Esophagus squamous epithelium (tissue), 5 donors: Measurements from ENCODE around the gene GRIK3. TPM values are rescaled to one million over a fixed set of nuclear protein-coding genes. Genes with fewer than 3 reads are reported as not detected.

Source experiments
- DNase-seq: peaks from one replicate; lab custom pipeline; 2025; lab: John Stamatoyannopoulos, UW
- H3K27ac ChIP-seq, 4 donors: fragments of 200-600 bp; sonication (generic); one replicate each; pipeline ENCODE4 v1.5.1; 2016 to 2019; ENCODE audit warnings: mild to moderate bottlenecking in 1 of 4
- H3K27me3 ChIP-seq, 4 donors: fragments of 200-600 bp; sonication (generic); 1 replicate in 3 of 4; 2 replicates in 1 of 4; pipeline versions ENCODE4 v1.5.1 to v1.6.0; 2017 to 2021; ENCODE audit warnings: antibody characterized with exemption in 1 of 4
- H3K36me3 ChIP-seq, 3 donors: fragments of 200-600 bp; sonication (generic); one replicate each; pipeline ENCODE4 v1.5.1; 2016 to 2019
- H3K4me1 ChIP-seq, 3 donors: fragments of 200-600 bp; sonication (generic); one replicate each; pipeline ENCODE4 v1.5.1; 2017 to 2019
- H3K4me3 ChIP-seq, 4 donors: fragments of 200-600 bp; sonication (generic); 1 replicate in 3 of 4; 2 replicates in 1 of 4; pipeline ENCODE4 v1.5.1; 2016 to 2019; ENCODE audit warnings: mild to moderate bottlenecking in 2 of 4, moderate library complexity in 1 of 4
- H3K9me3 ChIP-seq, 3 donors: fragments of 200-600 bp; sonication (generic); one replicate each; pipeline ENCODE4 v1.5.1; 2016 to 2019
- POLR2A ChIP-seq, 4 donors: fragments of 450-650 bp; IDR thresholded peaks; one replicate each; pipeline ENCODE4 v1.6.1; 2017; ENCODE audit warnings: antibody characterized with exemption in 4 of 4, mild to moderate bottlenecking in 4 of 4, moderate library complexity in 3 of 4
- WGBS, 2 donors: methylation state at CpG; one replicate each; pipeline ENCODE4 v1.1.5; 2018; 5-methylcytosine and 5-hydroxymethylcytosine counted together
- intact Hi-C: fragments of 100-400 bp; cut with DNase I; formaldehyde crosslinking; loops from one replicate; pipeline ENCODE4 v1.15.0; 2022
- total RNA-seq, 4 donors: library from RNA; depleted of rRNA; stranded (reverse); fragments of >200 nt; gene quantifications; one replicate each; pipeline ENCODE4 v1.1.0, GENCODE V29; 2016
- TF ChIP-seq, protein P1 (sequence below), 6 experiments: fragments of 450-650 bp in 4 of 6; fragments of 200-600 bp in 2 of 6; sonication (generic) in 2 of 6; IDR thresholded peaks; one replicate each; pipeline ENCODE4 v1.5.1; 2016 to 2019; ENCODE audit warnings: antibody characterized with exemption in 6 of 6, mild to moderate bottlenecking in 4 of 6, moderate library complexity in 4 of 6
- donor health status: DM: yes; HTN: yes; CAD: no.

GRIK3 gene
- total RNA-seq, 4 donors from 2014 or later = 0.11 to 0.38 (median 0.21) TPM; not detected in 1

GRCh38 chr1:36881068-36881405 lies 153.3 kb downstream of the GRIK3 start:
- H3K27me3 ChIP-seq = peaks cover 0 to 33% (median 0%) of the 10 kb centered on the region in 4 donors
- no peak overlapping the region for H3K27ac ChIP-seq
- no peaks in the 10 kb centered on the region for H3K9me3 ChIP-seq
- intact Hi-C loops = no loop called here
- no peaks in the 10 kb centered on the region for H3K36me3 ChIP-seq
- DNase-seq = no peak
- 73 to 75% methylated on average over 3 of the region's 3 CpGs for WGBS, 2 donors
- H3K4me1 ChIP-seq = no peaks in the 10 kb centered on the region
- H3K4me3 ChIP-seq = no peak overlapping the region
- TF ChIP-seq, protein P1, sequence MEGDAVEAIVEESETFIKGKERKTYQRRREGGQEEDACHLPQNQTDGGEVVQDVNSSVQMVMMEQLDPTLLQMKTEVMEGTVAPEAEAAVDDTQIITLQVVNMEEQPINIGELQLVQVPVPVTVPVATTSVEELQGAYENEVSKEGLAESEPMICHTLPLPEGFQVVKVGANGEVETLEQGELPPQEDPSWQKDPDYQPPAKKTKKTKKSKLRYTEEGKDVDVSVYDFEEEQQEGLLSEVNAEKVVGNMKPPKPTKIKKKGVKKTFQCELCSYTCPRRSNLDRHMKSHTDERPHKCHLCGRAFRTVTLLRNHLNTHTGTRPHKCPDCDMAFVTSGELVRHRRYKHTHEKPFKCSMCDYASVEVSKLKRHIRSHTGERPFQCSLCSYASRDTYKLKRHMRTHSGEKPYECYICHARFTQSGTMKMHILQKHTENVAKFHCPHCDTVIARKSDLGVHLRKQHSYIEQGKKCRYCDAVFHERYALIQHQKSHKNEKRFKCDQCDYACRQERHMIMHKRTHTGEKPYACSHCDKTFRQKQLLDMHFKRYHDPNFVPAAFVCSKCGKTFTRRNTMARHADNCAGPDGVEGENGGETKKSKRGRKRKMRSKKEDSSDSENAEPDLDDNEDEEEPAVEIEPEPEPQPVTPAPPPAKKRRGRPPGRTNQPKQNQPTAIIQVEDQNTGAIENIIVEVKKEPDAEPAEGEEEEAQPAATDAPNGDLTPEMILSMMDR (IDR thresholded peaks at IDR 0.05) = no peak
- TF ChIP-seq POLR2A (IDR thresholded peaks at IDR 0.05) = no peak

DNA sequence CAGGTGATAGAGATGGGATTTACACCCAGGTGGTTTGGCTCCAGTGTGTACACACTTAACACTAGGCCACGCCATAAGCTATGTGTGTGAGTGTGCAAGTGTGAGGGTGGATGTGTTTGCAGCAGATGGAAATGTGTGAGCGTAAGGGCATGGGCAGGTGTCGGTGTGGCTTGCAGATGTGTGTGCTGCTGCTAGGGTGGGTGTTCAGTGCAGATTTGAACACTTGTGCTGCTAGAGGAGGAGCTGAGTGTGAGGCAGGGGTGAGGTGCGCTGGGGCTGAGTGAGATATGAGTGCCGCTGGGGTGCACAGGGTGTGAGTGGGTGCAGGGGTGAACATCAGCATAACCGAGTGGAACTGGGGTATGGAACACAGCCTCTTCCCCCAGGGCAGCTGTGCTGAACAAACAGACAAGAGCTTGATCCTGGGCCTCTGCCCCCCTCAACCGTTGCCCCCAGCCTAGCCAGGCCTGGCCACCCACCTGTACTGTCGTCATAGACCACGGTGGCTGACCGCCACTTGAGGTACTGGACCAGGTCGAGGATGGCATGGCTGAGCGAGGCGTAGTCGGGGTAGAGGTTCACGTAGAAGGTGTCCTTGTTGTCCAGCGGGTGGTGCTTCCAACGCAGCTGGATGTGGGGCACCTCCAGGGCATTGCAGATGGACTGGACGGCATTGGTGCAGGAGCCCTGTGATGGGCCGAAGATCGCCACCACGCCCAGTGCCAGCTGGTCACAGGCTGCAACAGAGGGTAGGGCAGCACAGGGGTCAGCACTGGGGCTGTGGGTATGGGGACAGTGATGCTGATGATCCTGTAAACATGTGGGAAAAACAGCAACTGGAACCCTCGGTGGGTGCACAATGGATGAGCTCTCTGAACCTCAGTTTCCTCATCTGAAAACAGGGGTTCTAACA lies 153.9 kb downstream of the GRIK3 start:
- H3K4me3 ChIP-seq = no peak overlapping the region
- H3K4me1 ChIP-seq = no peaks in the 10 kb centered on the region
- intact Hi-C loops = no loop called here
- no peak overlapping the region for H3K27ac ChIP-seq
- DNase-seq = no peak
- H3K36me3 ChIP-seq = no peaks in the 10 kb centered on the region
- no peaks in the 10 kb centered on the region for H3K9me3 ChIP-seq
- TF ChIP-seq POLR2A (IDR thresholded peaks at IDR 0.05) = no peak
- TF ChIP-seq, protein P1 (IDR thresholded peaks at IDR 0.05) = no peak
- peaks cover 0 to 36% (median 0%) of the 10 kb centered on the region in 4 donors for H3K27me3 ChIP-seq
- 81 to 83% methylated on average over 14 to 20 of the region's 22 CpGs for WGBS, 2 donors

DNA sequence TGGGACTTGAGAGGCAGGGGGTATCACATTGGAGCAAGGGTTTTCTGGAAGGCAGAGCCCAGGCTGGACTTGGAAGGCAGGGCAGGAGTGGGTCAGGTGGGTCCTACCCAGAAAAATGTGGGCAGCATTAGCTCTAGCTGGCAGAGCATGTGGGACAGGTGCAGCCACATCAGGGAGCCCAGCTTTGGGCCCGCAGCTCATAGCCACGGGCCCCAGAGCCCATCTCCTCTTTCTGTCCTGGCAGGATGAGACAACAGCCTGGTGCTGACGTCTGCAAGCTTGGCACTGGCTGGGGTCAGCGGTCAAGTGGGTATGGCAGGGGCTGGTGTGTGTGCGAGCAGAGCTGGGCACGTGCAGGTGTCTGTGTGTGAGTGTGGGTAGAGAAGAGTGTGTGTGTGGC lies 154.7 kb downstream of the GRIK3 start:
- no peak for DNase-seq
- H3K9me3 ChIP-seq = no peaks in the 10 kb centered on the region
- intact Hi-C loops = no loop called here
- H3K36me3 ChIP-seq = no peaks in the 10 kb centered on the region
- no peak overlapping the region for H3K4me3 ChIP-seq
- H3K4me1 ChIP-seq = no peaks in the 10 kb centered on the region
- TF ChIP-seq, protein P1 (IDR thresholded peaks at IDR 0.05) = no peak
- TF ChIP-seq POLR2A (IDR thresholded peaks at IDR 0.05) = no peak
- H3K27me3 ChIP-seq = peaks cover 0 to 38% (median 0%) of the 10 kb centered on the region in 4 donors
- WGBS, 2 donors = 69 to 90% methylated on average over 2 to 6 of the region's 6 CpGs
- no peak overlapping the region for H3K27ac ChIP-seq

- Histone ChIP-seq H3K4me3 (no peak overlapping the region), H3K4me1 (no peaks in the 10 kb centered on the region), H3K36me3 (no peaks in the 10 kb centered on the region), H3K27me3 (peaks cover 0 to 35% (median 0%) of the 10 kb centered on the region in 4 donors), H3K9me3 (no peaks in the 10 kb centered on the region), H3K27ac (no peak overlapping the region)
- WGBS, 2 donors = 45 to 50% methylated on average over 1 of the region's 1 CpG
- no peak for DNase-seq
- intact Hi-C loops = no loop called here
- TF ChIP-seq POLR2A (IDR thresholded peaks at IDR 0.05) = no peak
- TF ChIP-seq, protein P1 (IDR thresholded peaks at IDR 0.05) = no peak
Observed at GRCh38 chr1:36876990-36877389, 157.3 kb downstream of the GRIK3 start.

- Histone ChIP-seq H3K9me3 (no peaks in the 10 kb centered on the region), H3K27me3 (peaks cover 0 to 32% (median 0%) of the 10 kb centered on the region in 4 donors), H3K36me3 (no peaks in the 10 kb centered on the region), H3K27ac (no peak overlapping the region), H3K4me3 (no peak overlapping the region), H3K4me1 (no peaks in the 10 kb centered on the region)
- no peak for DNase-seq
- no peak for TF ChIP-seq POLR2A (IDR thresholded peaks at IDR 0.05)
- TF ChIP-seq, protein P1 (IDR thresholded peaks at IDR 0.05) = no peak
- 59 to 91% methylated on average over 4 to 5 of the region's 6 CpGs for WGBS, 2 donors
- intact Hi-C loops = no loop called here
Observed at GRCh38 chr1:36874271-36875060, 159.8 kb downstream of the GRIK3 start.
